WTC11 (cell line): ENCODE results near the gene RAD9A. TPM values are rescaled to one million over a fixed set of nuclear protein-coding genes. Genes with fewer than 3 reads are reported as not detected.

Experiments
- ATAC-seq: fragments of 200-7000 bp; cut with Tn5 transposase; 2 replicates; pipeline ENCODE4 v1.10.0; 2021; ENCODE audit warnings: mild to moderate bottlenecking, moderate library complexity
- CTCF ChIA-PET: fragments of 300-600 bp; sonication (Branson Sonifier 250); formaldehyde crosslinking; loops from one replicate; lab custom pipeline; 2021; ENCODE audit warnings: antibody characterized with exemption; lab: Charles Lee
- POLR2A ChIA-PET: fragments of 350-600 bp; sonication (Branson Sonifier 250); formaldehyde crosslinking; loops from one replicate; lab custom pipeline; 2021; ENCODE audit warnings: antibody characterized with exemption; lab: Charles Lee
- DNase-seq: peaks from one replicate; pipeline ENCODE4 v3.0.0; 2021; ENCODE audit warnings: low spot score
- H3K27ac Mint-ChIP-seq: 2 replicates; pipeline ENCODE4 v1.8.0; 2021; ENCODE audit warnings: mixed read lengths
- H3K27me3 Mint-ChIP-seq: 2 replicates; pipeline ENCODE4 v1.8.0; 2021; ENCODE audit warnings: low read depth, mild to moderate bottlenecking, moderate library complexity, mixed read lengths
- H3K36me3 Mint-ChIP-seq: 2 replicates; pipeline ENCODE4 v1.8.0; 2021; ENCODE audit warnings: mixed read lengths
- H3K4me1 Mint-ChIP-seq: 2 replicates; pipeline ENCODE4 v1.8.0; 2022; ENCODE audit warnings: mixed read lengths
- H3K4me3 Mint-ChIP-seq: 2 replicates; pipeline ENCODE4 v1.8.0; 2021; ENCODE audit warnings: mild to moderate bottlenecking, moderate library complexity, mixed read lengths
- H3K9me3 Mint-ChIP-seq: 2 replicates; pipeline ENCODE4 v1.8.0; 2021; ENCODE audit warnings: mixed read lengths
- CTCF ChIP-seq: fragments of 200-600 bp; IDR thresholded peaks from 2 replicates; pipeline ENCODE4 v1.8.0; 2022; ENCODE audit warnings: antibody characterized with exemption
- E2F1 ChIP-seq: sonication (generic); formaldehyde crosslinking; IDR thresholded peaks from 2 replicates; pipeline ENCODE4 v1.8.0; 2022; ENCODE audit warnings: mild to moderate bottlenecking, missing genetic modification reagents
- ELF4 ChIP-seq: sonication (generic); formaldehyde crosslinking; IDR thresholded peaks from 2 replicates; pipeline ENCODE4 v1.8.1; 2022; ENCODE audit warnings: low read depth, mild to moderate bottlenecking, moderate library complexity, missing genetic modification reagents
- ESRRA ChIP-seq: sonication (generic); formaldehyde crosslinking; IDR thresholded peaks from 2 replicates; pipeline ENCODE4 v1.8.1; 2022; ENCODE audit warnings: mild to moderate bottlenecking, missing genetic modification reagents, borderline replicate concordance
- FOXK1 ChIP-seq: sonication (generic); formaldehyde crosslinking; IDR thresholded peaks from 2 replicates; pipeline ENCODE4 v1.8.0; 2022; ENCODE audit warnings: mild to moderate bottlenecking, moderate library complexity, missing genetic modification reagents
- MXD4 ChIP-seq: fragments of 250-450 bp; sonication (Bioruptor Pico); IDR thresholded peaks from 2 replicates; pipeline ENCODE4 v1.8.0; 2021; ENCODE audit warnings: mild to moderate bottlenecking, moderate library complexity, borderline replicate concordance
- NFE2L1 ChIP-seq: sonication (generic); formaldehyde crosslinking; IDR thresholded peaks from 2 replicates; pipeline ENCODE4 v1.8.1; 2023; ENCODE audit warnings: missing genetic modification reagents
- NR1H2 ChIP-seq: sonication (generic); formaldehyde crosslinking; IDR thresholded peaks from 2 replicates; pipeline ENCODE4 v1.9.0; 2021; ENCODE audit warnings: mild to moderate bottlenecking, moderate library complexity, missing genetic modification reagents
- ZNF423 ChIP-seq: fragments of 250-450 bp; sonication (Bioruptor Pico); IDR thresholded peaks from 2 replicates; pipeline ENCODE4 v2.1.2; 2022; ENCODE audit warnings: mild to moderate bottlenecking, moderate library complexity
- total RNA-seq: library from RNA; stranded (reverse); gene quantifications from 3 replicates; pipeline ENCODE4 v1.2.3, GENCODE V29; 2021
- TF ChIP-seq, protein P1 (sequence below): sonication (generic); formaldehyde crosslinking; IDR thresholded peaks from 2 replicates; pipeline ENCODE4 v1.8.1; 2023; ENCODE audit warnings: mild to moderate bottlenecking, moderate library complexity, missing genetic modification reagents
- TF ChIP-seq, protein P2 (sequence below): fragments of 250-450 bp; sonication (Bioruptor Pico); IDR thresholded peaks from 2 replicates; pipeline ENCODE4 v2.1.2; 2022; ENCODE audit warnings: mild to moderate bottlenecking, moderate library complexity
- TF ChIP-seq, protein P3 (sequence below): sonication (generic); formaldehyde crosslinking; IDR thresholded peaks from 2 replicates; pipeline ENCODE4 v1.8.0; 2022; ENCODE audit warnings: mild to moderate bottlenecking, missing genetic modification reagents

The RAD9A gene
- total RNA-seq, 1 experiment from 2014 or later = 45.5 TPM

GRCh38 chr11:67372993-67373647 lies 18.7 kb upstream of the RAD9A start, which contains the start of gene CLCF1:
TSS of gene CLCF1 (minus strand) at chr11:67373598. CDS start at chr11:67373539, 59 bp downstream.
- CTCF ChIA-PET = interaction anchor here (0.6 to 25.7 kb wide), 18 partner anchors 8 to 1785 kb away, joined by 3 to 842 read pairs (median 6); partner anchors contain the start of genes ANKRD13D, POLD4, PPP1CA and TMEM134
- no peak within 1 kb of the TSS for H3K27ac Mint-ChIP-seq
- TF ChIP-seq NR1H2 (CRISPR knock-in tag) (no peak), E2F1 (CRISPR knock-in tag) (no peak), ELF4 (CRISPR knock-in tag) (no peak), NFE2L1 (CRISPR knock-in tag) (no peak), ZNF423 (CRISPR knock-in tag) (peak; percentile 19; the same call in 1 of the 2 replicates)
- TF ChIP-seq, protein P1, sequence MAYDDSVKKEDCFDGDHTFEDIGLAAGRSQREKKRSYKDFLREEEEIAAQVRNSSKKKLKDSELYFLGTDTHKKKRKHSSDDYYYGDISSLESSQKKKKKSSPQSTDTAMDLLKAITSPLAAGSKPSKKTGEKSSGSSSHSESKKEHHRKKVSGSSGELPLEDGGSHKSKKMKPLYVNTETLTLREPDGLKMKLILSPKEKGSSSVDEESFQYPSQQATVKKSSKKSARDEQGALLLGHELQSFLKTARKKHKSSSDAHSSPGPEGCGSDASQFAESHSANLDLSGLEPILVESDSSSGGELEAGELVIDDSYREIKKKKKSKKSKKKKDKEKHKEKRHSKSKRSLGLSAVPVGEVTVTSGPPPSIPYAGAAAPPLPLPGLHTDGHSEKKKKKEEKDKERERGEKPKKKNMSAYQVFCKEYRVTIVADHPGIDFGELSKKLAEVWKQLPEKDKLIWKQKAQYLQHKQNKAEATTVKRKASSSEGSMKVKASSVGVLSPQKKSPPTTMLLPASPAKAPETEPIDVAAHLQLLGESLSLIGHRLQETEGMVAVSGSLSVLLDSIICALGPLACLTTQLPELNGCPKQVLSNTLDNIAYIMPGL (CRISPR knock-in tag) = peak; percentile 63; the same call in 1 of the 2 replicates
- TF ChIP-seq, protein P2, sequence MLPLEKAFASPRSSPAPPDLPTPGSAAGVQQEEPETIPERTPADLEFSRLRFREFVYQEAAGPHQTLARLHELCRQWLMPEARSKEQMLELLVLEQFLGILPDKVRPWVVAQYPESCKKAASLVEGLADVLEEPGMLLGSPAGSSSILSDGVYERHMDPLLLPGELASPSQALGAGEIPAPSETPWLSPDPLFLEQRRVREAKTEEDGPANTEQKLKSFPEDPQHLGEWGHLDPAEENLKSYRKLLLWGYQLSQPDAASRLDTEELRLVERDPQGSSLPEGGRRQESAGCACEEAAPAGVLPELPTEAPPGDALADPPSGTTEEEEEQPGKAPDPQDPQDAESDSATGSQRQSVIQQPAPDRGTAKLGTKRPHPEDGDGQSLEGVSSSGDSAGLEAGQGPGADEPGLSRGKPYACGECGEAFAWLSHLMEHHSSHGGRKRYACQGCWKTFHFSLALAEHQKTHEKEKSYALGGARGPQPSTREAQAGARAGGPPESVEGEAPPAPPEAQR (CRISPR knock-in tag) = no peak
- TF ChIP-seq, protein P3, sequence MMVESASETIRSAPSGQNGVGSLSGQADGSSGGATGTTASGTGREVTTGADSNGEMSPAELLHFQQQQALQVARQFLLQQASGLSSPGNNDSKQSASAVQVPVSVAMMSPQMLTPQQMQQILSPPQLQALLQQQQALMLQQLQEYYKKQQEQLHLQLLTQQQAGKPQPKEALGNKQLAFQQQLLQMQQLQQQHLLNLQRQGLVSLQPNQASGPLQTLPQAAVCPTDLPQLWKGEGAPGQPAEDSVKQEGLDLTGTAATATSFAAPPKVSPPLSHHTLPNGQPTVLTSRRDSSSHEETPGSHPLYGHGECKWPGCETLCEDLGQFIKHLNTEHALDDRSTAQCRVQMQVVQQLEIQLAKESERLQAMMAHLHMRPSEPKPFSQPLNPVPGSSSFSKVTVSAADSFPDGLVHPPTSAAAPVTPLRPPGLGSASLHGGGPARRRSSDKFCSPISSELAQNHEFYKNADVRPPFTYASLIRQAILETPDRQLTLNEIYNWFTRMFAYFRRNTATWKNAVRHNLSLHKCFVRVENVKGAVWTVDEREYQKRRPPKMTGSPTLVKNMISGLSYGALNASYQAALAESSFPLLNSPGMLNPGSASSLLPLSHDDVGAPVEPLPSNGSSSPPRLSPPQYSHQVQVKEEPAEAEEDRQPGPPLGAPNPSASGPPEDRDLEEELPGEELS = 0 out of 2 replicates have a peak, but pooled peaks have one; percentile 15
- TF ChIP-seq, all 79 proteins: peak for 3
- Mint-ChIP-seq H3K4me3 (peak within 1 kb of the TSS; percentile 88), H3K36me3 (no peaks in the 10 kb centered on the region), H3K9me3 (no peaks in the 10 kb centered on the region), H3K4me1 (peaks cover 46% of the 10 kb centered on the region), H3K27me3 (peaks cover 85% of the 10 kb centered on the region)
- DNase-seq (peak; percentile 68), ATAC-seq (peak; percentile 15)
- POLR2A ChIA-PET = interaction anchor here (0.6 to 1.3 kb wide), 6 partner anchors 14 to 226 kb away, joined by 3 to 6 read pairs (median 5); partner anchors contain the start of genes POLD4 and RAD9A

DNA sequence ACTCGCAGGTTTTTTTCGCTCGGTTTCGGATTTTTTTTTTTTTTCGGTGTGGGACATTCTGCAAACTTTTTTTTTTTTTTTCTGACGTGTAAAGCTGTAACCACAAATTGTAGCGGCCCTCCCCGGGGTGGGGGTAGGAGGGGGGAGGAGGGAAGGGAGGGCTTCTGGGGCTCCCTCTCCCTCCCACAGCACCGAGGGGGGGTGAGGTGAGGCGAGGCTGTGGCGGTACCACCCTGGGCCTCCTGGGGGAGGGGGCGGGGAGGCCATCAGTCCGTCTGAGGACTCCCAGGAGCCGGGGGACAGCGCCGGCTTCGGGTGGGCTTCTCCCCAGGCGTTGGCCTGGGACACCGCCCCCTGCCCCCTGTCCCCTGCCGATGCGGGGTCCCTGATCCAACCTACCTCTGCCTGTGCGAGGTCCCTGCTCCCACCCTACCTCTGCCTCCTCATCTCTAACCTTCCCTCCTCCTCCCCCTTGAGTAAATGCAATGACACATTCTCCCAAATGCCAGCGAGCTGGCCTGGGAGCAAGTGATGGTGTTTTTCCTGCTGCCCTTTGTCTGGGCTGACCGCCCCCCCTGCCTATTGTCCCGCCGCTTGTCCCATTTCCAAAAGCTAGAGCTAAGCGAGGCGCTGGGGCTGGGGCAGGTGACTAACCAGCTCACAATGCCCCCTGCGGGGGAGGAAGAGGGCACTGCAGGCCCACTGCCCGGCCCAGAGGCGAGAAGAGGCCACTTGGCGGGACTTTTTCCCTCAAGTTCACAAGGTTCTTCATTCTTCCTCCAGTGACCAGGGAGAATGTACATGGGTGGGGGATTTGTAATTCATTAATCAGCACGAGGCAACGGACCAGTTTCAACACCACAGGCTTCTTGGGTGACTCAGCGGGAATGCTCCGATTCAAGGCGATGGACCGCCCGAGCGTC lies 17.9 kb upstream of the RAD9A start:
- H3K27me3 Mint-ChIP-seq = peaks cover 84% of the 10 kb centered on the region
- DNase-seq (peak; percentile 77), ATAC-seq (peak; percentile 6)
- no peaks in the 10 kb centered on the region for H3K36me3 Mint-ChIP-seq
- H3K4me1 Mint-ChIP-seq = peaks cover 46% of the 10 kb centered on the region
- CTCF ChIA-PET = interaction anchor here (0.5 to 25.7 kb wide), 24 partner anchors 7 to 1786 kb away, joined by 3 to 842 read pairs (median 5); partner anchors contain the start of genes ANKRD13D, POLD4, PPP1CA and RAD9A
- H3K9me3 Mint-ChIP-seq = no peaks in the 10 kb centered on the region
- no peak overlapping the region for H3K27ac Mint-ChIP-seq
- POLR2A ChIA-PET = interaction anchor here (0.5 to 1.3 kb wide), 11 partner anchors 8 to 225 kb away, joined by 3 to 6 read pairs (median 5); partner anchors contain the start of genes POLD4, PPP1CA and RAD9A
- TF ChIP-seq FOXK1 (CRISPR knock-in tag) (0 out of 2 replicates have a peak, but pooled peaks have one; percentile 20), ESRRA (CRISPR knock-in tag) (no peak), MXD4 (CRISPR knock-in tag) (no peak), NFE2L1 (CRISPR knock-in tag) (0 out of 2 replicates have a peak, but pooled peaks have one; percentile 15), ZNF423 (CRISPR knock-in tag) (peak; percentile 40; the same call in 1 of the 2 replicates), CTCF (peak; percentile 32; the same call in 1 of the 2 replicates)
- TF ChIP-seq, protein P1 (CRISPR knock-in tag) = no peak
- H3K4me3 Mint-ChIP-seq = peak overlapping the region; percentile 88
